Measurements from ENCODE around the gene CAPZB.
"Not testable (repeated sequence)": the region's sequence is repeated elsewhere in the genome, so short reads cannot be mapped to it uniquely, and the experiment has no call there.

The CAPZB gene
- total RNA-seq: 127 to 242 (median 153) reads per million in 9 experiments

GRCh38 chr1:19485362-19486187 lies at the start of gene CAPZB:
CAPZB (minus strand) TSS chr1:19485539; CDS start chr1:19485438, 101 bp downstream.
- H3K27ac Mint-ChIP-seq: peak within 1 kb of the TSS; percentile 96 to 97
- H3K4me3 Mint-ChIP-seq: peak within 1 kb of the TSS; percentile 95 to 96
- peaks cover 20% of the 10 kb centered on the region for H3K36me3 Mint-ChIP-seq (ENCODE audit: insufficient read depth)
- no peaks in the 10 kb centered on the region for H3K27me3 Mint-ChIP-seq
- peaks cover 60 to 64% of the 10 kb centered on the region in 2 donors for H3K4me1 Mint-ChIP-seq (ENCODE audit: low read depth in 2 of 2)
- ATAC-seq (replicated peaks): peak; percentile 84
- no peaks in the 10 kb centered on the region for H3K9me3 Mint-ChIP-seq
- peak; percentile 81 to 88 (median 87) for DNase-seq

DNA sequence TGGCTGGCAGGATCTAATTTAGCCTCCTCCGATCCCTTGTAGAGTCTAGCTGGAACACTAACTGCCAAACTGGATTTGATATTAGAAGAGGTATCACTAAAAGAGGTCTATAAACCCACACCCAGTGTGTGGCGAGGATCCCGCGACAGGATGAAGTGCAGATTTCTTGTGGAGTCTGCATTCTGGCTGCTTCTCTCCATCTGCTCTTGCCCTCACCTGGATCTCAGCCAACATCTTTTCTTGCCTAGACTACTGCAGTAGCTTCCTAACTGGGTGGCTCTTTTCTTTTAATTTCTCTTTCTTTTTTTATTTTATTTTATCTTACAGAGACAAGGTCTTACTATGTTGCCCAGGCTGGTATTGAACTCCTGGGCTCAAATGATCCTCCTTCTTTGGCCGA lies 48.9 kb upstream of the CAPZB start:
- Mint-ChIP-seq H3K27me3 (no peaks in the 10 kb centered on the region), H3K4me3 (no peak overlapping the region), H3K36me3 (ENCODE audit: insufficient read depth) (peaks cover 2% of the 10 kb centered on the region), H3K4me1 (ENCODE audit: low read depth in 2 of 2) (peaks cover 7 to 9% of the 10 kb centered on the region in 2 donors), H3K9me3 (peaks cover 0 to 3% of the 10 kb centered on the region in 2 donors), H3K27ac (peak overlapping the region in 1 of 2 donors; percentile 53)
- ATAC-seq (replicated peaks): no peak
- DNase-seq: no peak

- Mint-ChIP-seq H3K9me3 (peaks cover 0 to 3% of the 10 kb centered on the region in 2 donors), H3K27ac (no peak overlapping the region), H3K4me1 (ENCODE audit: low read depth in 2 of 2) (peaks cover 7 to 9% of the 10 kb centered on the region in 2 donors), H3K27me3 (no peaks in the 10 kb centered on the region), H3K36me3 (ENCODE audit: insufficient read depth) (peaks cover 2% of the 10 kb centered on the region), H3K4me3 (no peak overlapping the region)
- DNase-seq: no peak
- no peak for ATAC-seq (replicated peaks)
Observed at GRCh38 chr1:19533626-19534025, 48.3 kb upstream of the CAPZB start.

- Mint-ChIP-seq H3K9me3 (peaks cover 0 to 3% of the 10 kb centered on the region in 2 donors), H3K27me3 (no peaks in the 10 kb centered on the region), H3K4me3 (no peak overlapping the region), H3K4me1 (ENCODE audit: low read depth in 2 of 2) (peaks cover 7 to 9% of the 10 kb centered on the region in 2 donors), H3K36me3 (ENCODE audit: insufficient read depth) (no peaks in the 10 kb centered on the region), H3K27ac (no peak overlapping the region)
- ATAC-seq (replicated peaks) (no peak), DNase-seq (no peak)
Observed at GRCh38 chr1:19532519-19532918, 47.2 kb upstream of the CAPZB start.

- Mint-ChIP-seq H3K4me3 (no peak overlapping the region), H3K36me3 (ENCODE audit: insufficient read depth) (no peaks in the 10 kb centered on the region), H3K27me3 (no peaks in the 10 kb centered on the region), H3K9me3 (no peaks in the 10 kb centered on the region), H3K27ac (no peak overlapping the region), H3K4me1 (ENCODE audit: low read depth in 2 of 2) (peaks cover 7 to 9% of the 10 kb centered on the region in 2 donors)
- ATAC-seq (replicated peaks) (no peak), DNase-seq (no peak)
Observed at GRCh38 chr1:19529664-19530063, 44.3 kb upstream of the CAPZB start.

- peaks cover 2 to 4% of the 10 kb centered on the region in 2 donors for H3K4me1 Mint-ChIP-seq (ENCODE audit: low read depth in 2 of 2)
- no peaks in the 10 kb centered on the region for H3K9me3 Mint-ChIP-seq
- no peak overlapping the region for H3K27ac Mint-ChIP-seq
- ATAC-seq (replicated peaks) (no peak), DNase-seq (no peak)
- no peaks in the 10 kb centered on the region for H3K27me3 Mint-ChIP-seq
- H3K36me3 Mint-ChIP-seq (ENCODE audit: insufficient read depth): no peaks in the 10 kb centered on the region
- no peak overlapping the region for H3K4me3 Mint-ChIP-seq
Observed at GRCh38 chr1:19528438-19528837, 43.1 kb upstream of the CAPZB start.

GRCh38 chr1:19525607-19526545 lies 40.5 kb upstream of the CAPZB start:
- no peak for DNase-seq

GRCh38 chr1:19524791-19525190 lies 39.5 kb upstream of the CAPZB start:
- Mint-ChIP-seq H3K36me3 (ENCODE audit: insufficient read depth) (no peaks in the 10 kb centered on the region), H3K4me3 (no peak overlapping the region), H3K27ac (no peak overlapping the region), H3K9me3 (peaks cover 0 to 1% of the 10 kb centered on the region in 2 donors), H3K27me3 (no peaks in the 10 kb centered on the region), H3K4me1 (ENCODE audit: low read depth in 2 of 2) (peaks cover 0 to 2% of the 10 kb centered on the region in 2 donors)
- ATAC-seq (replicated peaks): no peak
- DNase-seq: no peak

More at GRCh38 chr1:19525607-19526545, 40.5 kb upstream of the CAPZB start:
- Mint-ChIP-seq H3K27me3 (no peaks in the 10 kb centered on the region), H3K9me3 (peaks cover 0 to 1% of the 10 kb centered on the region in 2 donors), H3K4me1 (ENCODE audit: low read depth in 2 of 2) (peaks cover 0 to 2% of the 10 kb centered on the region in 2 donors), H3K4me3 (no peak overlapping the region), H3K27ac (no peak overlapping the region), H3K36me3 (ENCODE audit: insufficient read depth) (no peaks in the 10 kb centered on the region)
- ATAC-seq (replicated peaks): no peak

- not testable (repeated sequence) for H3K4me1 Mint-ChIP-seq (ENCODE audit: low read depth in 2 of 2); DNase-seq; H3K9me3 Mint-ChIP-seq; H3K27ac Mint-ChIP-seq; H3K4me3 Mint-ChIP-seq; ATAC-seq (replicated peaks); H3K36me3 Mint-ChIP-seq (ENCODE audit: insufficient read depth); H3K27me3 Mint-ChIP-seq
Observed at GRCh38 chr1:19522570-19522969, 37.2 kb upstream of the CAPZB start.

- H3K4me1 Mint-ChIP-seq (ENCODE audit: low read depth in 2 of 2): peaks cover 0 to 3% of the 10 kb centered on the region in 2 donors
- H3K9me3 Mint-ChIP-seq: peaks cover 0 to 1% of the 10 kb centered on the region in 2 donors
- no peaks in the 10 kb centered on the region for H3K36me3 Mint-ChIP-seq (ENCODE audit: insufficient read depth)
- no peak overlapping the region for H3K4me3 Mint-ChIP-seq
- DNase-seq (no peak), ATAC-seq (replicated peaks) (no peak)
- H3K27me3 Mint-ChIP-seq: no peaks in the 10 kb centered on the region
- H3K27ac Mint-ChIP-seq: no peak overlapping the region
Observed at GRCh38 chr1:19521411-19521810, 36.1 kb upstream of the CAPZB start.

- DNase-seq (no peak), ATAC-seq (replicated peaks) (no peak)
- Mint-ChIP-seq H3K4me1 (ENCODE audit: low read depth in 2 of 2) (peaks cover 0 to 3% of the 10 kb centered on the region in 2 donors), H3K27me3 (no peaks in the 10 kb centered on the region), H3K4me3 (no peak overlapping the region), H3K9me3 (peaks cover 0 to 1% of the 10 kb centered on the region in 2 donors), H3K36me3 (ENCODE audit: insufficient read depth) (peaks cover 4% of the 10 kb centered on the region), H3K27ac (no peak overlapping the region)
Observed at GRCh38 chr1:19517017-19517416, 31.7 kb upstream of the CAPZB start.

DNA sequence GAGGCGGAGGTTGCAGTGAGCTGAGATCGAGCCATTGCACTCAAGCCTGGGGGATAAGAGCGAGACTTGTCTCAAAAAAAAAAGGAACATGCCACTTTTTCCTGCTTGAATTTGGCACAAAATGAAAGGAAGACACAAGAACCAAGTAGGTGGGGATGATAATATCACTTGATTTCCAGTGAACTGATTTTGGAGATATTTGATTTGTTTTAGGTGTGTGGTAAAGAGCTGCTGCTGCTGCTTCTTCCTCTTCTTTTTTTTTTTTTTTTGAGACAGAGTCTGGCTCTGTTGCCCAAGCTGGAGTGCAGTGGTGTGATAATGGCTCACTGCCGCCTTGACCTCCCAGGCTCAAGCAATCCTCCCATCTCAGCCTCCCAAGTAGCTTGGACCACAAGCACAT lies 29.9 kb upstream of the CAPZB start:
- Mint-ChIP-seq H3K4me1 (ENCODE audit: low read depth in 2 of 2) (peaks cover 0 to 3% of the 10 kb centered on the region in 2 donors), H3K27me3 (no peaks in the 10 kb centered on the region), H3K27ac (no peak overlapping the region), H3K4me3 (no peak overlapping the region), H3K9me3 (no peaks in the 10 kb centered on the region), H3K36me3 (ENCODE audit: insufficient read depth) (peaks cover 4% of the 10 kb centered on the region)
- no peak for DNase-seq
- no peak for ATAC-seq (replicated peaks)

DNA sequence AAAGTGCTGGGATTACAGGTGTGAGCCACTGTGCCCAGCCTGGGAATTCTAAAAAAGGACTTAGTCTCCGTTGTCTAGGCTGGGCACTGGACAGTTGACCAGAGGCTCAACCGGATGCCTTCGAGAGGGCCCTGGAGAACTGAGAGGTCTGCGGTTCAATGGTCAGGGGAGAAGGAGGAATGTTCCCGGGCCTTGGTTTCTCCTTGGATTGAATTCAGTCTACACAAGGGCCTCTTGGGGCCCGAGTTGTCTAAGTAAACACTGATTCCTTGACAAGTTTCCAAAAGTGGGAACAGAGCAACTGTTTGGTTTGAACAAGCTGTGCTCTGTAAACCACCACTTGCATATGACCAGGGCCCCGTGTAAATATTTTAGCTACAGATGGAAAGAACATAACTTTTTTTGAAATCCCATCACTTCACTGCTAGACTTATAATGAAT lies 29.1 kb upstream of the CAPZB start:
- ATAC-seq (replicated peaks) (no peak), DNase-seq (no peak)
- Mint-ChIP-seq H3K4me1 (ENCODE audit: low read depth in 2 of 2) (peaks cover 0 to 4% of the 10 kb centered on the region in 2 donors), H3K27me3 (no peaks in the 10 kb centered on the region), H3K27ac (no peak overlapping the region), H3K36me3 (ENCODE audit: insufficient read depth) (peaks cover 4% of the 10 kb centered on the region), H3K9me3 (no peaks in the 10 kb centered on the region), H3K4me3 (no peak overlapping the region)

All from effector memory CD8-positive, alpha-beta T cell (primary cell).